ENCODE measurements around the gene MCL1. TPM values are rescaled to one million over a fixed set of nuclear protein-coding genes. Genes with fewer than 3 reads are reported as not detected.

The MCL1 gene
- polyA plus RNA-seq, 4 donors: 155 to 206 (median 189) TPM

DNA sequence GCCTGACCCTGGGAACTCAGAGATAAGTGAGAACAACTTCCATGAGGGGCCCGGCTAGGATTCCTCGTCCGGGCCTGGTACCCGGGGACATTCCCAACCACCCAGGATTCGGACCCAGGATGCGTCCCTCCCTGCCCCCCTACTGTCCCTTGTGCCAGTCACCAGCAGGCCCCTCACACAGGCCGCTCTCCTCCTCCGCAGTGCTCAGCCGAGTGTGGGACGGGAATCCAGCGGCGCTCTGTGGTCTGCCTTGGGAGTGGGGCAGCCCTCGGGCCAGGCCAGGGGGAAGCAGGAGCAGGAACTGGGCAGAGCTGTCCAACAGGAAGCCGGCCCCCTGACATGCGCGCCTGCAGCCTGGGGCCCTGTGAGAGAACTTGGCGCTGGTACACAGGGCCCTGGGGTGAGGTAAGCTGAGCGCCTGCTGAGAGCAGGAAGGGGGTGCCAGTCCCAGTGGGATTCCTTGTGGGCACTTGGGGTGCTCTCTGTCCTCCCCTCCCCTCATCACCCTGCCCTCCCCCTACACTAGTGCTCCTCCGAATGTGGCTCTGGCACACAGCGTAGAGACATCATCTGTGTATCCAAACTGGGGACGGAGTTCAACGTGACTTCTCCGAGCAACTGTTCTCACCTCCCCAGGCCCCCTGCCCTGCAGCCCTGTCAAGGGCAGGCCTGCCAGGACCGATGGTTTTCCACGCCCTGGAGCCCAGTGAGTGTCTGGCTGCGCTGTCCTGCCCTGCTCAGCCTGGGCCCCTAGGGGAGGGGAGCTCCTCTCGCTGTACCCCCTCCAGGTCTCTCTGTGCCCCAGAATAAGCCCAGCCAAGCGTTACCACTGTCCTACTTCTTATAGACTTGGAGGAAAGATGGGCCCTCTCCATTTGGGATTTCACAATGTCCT is 20.4 kb downstream of the MCL1 start:
- DNase-seq (ENCODE audit: low read depth in 4 of 4, low spot score in 3 of 4): no peak

DNA sequence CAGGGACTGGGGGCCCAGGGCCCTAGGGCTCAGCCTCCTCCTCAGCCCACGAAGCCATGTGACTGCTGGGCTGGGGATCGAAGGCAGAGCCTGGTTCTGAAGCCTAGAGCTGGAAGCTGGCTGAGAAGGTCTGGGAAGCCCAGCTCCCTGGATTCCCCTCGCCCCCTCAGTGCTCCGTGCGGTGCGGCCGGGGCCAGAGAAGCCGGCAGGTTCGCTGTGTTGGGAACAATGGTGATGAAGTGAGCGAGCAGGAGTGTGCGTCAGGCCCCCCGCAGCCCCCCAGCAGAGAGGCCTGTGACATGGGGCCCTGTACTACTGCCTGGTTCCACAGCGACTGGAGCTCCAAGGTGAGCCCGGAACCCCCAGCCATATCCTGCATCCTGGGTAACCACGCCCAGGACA is 21.1 kb downstream of the MCL1 start:
- DNase-seq (ENCODE audit: low read depth in 4 of 4, low spot score in 3 of 4): no peak

DNA sequence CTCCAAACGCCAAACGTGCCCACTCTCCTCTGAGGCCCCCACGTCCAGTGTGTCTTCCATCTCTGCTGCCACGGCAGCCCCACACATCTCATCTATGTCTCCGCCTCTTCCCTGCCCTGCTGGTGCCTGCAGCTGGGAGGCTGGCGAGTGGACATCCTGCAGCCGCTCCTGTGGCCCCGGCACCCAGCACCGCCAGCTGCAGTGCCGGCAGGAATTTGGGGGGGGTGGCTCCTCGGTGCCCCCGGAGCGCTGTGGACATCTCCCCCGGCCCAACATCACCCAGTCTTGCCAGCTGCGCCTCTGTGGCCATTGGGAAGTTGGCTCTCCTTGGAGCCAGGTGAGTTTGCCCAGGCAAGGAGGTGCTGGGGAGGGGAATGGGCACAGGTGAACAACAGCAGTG is 21.6 kb downstream of the MCL1 start:
- DNase-seq (ENCODE audit: low read depth in 4 of 4, low spot score in 3 of 4): no peak

DNA sequence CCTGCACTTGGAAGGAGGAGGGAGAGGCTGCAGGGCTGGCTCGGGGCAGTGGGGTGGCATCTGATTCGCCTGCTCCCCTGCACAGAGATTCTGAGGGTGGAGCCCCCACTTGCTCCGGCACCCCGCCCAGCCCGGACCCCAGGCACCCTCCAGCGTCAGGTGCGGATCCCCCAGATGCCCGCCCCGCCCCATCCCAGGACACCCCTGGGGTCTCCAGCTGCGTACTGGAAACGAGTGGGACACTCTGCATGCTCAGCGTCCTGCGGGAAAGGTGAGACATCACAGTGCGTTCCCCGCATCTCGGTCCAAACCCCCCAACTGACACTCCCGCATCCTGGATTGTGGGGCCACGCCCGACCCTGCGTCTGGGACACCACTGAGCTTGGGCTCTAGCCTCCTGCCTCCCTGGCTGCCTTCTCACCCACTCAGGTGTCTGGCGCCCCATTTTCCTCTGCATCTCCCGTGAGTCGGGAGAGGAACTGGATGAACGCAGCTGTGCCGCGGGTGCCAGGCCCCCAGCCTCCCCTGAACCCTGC is 22.3 kb downstream of the MCL1 start:
- DNase-seq (ENCODE audit: low read depth in 4 of 4, low spot score in 3 of 4): no peak

DNA sequence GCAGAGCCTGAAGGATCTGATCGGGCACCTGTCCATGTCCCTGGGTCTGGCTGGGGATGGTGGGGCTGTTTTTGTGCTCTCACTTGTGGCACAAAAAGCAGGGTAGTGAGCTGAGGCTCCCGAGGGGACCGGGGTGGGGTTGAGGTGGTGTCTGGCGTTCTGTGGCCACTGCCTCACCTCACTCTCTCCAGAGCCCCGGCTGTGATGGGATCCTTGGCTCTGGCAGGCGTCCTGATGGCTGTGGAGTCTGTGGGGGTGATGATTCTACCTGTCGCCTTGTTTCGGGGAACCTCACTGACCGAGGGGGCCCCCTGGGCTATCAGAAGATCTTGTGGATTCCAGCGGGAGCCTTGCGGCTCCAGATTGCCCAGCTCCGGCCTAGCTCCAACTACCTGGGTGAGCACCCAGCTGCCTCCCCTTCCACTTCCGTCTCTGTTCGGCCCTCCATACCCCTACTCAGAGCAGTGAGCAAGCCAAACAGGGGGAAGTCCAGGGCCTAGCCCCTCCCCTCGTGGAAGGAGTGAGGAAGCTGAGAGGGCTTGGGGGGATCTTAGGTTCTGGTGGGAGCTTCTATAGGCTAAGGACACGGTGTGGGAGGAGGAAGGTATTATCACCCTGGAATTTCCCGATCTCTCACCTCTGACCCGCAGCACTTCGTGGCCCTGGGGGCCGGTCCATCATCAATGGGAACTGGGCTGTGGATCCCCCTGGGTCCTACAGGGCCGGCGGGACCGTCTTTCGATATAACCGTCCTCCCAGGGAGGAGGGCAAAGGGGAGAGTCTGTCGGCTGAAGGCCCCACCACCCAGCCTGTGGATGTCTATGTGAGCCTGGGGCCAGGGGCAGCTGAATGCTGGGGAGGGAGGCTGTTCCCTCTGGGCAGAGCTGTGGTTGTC is 23.2 kb downstream of the MCL1 start:
- DNase-seq (ENCODE audit: low read depth in 4 of 4, low spot score in 3 of 4): no peak

DNA sequence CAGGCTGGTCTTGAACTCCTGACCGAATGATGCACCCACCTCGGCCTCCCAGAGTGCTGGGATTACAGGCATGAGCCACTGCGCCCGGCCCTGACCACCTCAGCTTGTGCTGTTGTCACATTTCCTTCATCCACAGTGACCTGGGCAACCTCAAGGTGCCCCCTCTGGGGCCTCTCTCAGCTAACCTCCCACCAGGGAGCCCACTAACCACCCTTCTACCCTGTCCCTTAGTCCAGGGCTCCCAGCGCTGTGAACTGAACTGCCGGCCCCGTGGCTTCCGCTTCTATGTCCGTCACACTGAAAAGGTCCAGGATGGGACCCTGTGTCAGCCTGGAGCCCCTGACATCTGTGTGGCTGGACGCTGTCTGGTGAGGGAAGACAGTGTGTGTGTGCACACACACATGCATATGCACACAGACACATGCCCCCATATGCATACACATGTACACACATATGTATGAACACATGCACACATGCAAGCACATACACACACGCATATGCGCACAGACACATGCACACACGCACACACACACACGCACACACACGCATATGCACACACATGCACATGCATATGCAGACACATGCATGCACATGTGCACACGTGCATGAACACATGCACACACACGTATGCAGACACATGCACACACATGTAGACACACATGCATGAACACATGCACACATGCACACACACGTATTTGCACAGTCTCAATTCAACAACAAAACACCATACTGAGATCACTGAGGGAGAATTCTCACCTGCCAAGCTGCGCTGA is 24.0 kb downstream of the MCL1 start:
- no peak for DNase-seq (ENCODE audit: low read depth in 4 of 4, low spot score in 3 of 4)

DNA sequence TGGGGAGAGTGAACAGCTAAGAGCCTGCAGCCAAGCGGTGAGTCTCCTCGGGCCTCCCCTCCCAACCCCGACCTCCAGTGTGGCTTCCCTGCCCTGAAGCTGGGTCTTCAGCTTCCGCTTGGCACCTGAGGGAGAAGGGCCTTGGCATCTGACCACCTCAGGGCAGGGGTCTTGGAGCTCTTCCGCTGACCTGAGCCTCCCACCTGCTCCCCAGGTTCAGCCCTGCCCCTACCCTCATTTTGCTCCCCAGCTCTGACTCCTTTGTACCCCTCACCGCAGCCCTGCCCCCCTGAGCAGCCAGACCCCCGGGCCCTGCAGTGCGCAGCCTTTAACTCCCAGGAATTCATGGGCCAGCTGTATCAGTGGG is 25.3 kb downstream of the MCL1 start:
- no peak for DNase-seq (ENCODE audit: low read depth in 4 of 4, low spot score in 3 of 4)

DNA sequence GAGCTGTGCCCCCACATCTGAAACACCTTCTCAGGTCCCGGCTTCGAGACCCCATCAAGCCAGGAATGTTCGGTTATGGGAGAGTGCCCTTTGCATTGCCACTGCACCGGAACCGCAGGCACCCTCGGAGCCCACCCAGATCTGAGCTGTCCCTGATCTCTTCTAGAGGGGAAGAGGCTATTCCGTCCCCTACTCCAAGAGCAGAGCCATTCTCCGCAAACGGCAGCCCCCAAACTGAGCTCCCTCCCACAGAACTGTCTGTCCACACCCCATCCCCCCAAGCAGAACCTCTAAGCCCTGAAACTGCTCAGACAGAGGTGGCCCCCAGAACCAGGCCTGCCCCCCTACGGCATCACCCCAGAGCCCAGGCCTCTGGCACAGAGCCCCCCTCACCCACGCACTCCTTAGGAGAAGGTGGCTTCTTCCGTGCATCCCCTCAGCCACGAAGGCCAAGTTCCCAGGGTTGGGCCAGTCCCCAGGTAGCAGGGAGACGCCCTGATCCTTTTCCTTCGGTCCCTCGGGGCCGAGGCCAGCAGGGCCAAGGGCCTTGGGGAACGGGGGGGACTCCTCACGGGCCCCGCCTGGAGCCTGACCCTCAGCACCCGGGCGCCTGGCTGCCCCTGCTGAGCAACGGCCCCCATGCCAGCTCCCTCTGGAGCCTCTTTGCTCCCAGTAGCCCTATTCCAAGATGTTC is 25.9 kb downstream of the MCL1 start:
- no peak for DNase-seq (ENCODE audit: low read depth in 4 of 4, low spot score in 3 of 4)

DNA sequence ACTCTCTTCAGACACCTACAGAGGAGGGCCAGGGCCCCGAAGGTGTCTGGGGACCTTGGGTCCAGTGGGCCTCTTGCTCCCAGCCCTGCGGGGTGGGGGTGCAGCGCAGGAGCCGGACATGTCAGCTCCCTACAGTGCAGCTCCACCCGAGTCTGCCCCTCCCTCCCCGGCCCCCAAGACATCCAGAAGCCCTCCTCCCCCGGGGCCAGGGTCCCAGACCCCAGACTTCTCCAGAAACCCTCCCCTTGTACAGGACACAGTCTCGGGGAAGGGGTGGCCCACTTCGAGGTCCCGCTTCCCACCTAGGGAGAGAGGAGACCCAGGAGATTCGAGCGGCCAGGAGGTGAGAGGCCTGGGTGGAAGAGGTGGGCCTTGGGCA is 26.5 kb downstream of the MCL1 start:
- DNase-seq (ENCODE audit: low read depth in 4 of 4, low spot score in 3 of 4): no peak

DNA sequence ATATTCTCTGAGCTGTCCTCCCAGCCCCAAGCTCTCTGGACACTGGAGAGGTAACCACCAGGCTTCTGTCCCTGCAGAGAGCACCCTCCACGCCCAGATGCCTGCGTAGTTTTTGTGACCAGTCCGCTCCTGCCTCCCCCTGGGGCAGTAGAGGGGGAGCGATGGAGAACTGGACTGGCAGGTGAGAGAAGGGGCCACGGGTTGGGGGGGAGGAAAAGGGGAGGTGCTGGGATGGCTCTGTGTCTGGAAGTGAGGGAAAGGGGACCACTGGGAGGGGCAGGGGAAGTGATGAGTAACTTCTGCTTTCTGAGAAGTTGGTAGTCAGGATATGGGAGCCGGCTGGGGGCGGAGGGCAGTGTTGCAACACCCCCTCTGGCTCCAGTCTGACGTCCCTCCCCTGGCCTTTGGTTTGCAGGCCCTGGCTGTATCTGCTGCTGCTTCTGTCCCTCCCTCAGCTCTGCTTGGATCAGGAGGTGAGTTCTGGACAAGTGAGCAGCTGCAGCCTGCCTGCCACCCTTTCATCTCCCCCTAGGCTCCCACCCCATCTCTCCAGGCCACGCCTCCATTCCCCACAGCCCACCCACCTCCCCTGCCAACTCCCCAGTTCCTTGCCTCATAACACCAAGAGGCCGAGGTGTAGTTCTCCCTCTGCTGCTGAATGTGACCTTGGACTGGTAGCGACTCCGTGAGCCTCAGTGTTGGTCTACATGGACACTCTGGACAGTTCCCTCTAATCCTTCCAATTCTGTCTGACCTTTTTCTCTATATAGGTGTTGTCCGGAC is 27.1 kb downstream of the MCL1 start:
- DNase-seq (ENCODE audit: low read depth in 4 of 4, low spot score in 3 of 4): no peak

DNA sequence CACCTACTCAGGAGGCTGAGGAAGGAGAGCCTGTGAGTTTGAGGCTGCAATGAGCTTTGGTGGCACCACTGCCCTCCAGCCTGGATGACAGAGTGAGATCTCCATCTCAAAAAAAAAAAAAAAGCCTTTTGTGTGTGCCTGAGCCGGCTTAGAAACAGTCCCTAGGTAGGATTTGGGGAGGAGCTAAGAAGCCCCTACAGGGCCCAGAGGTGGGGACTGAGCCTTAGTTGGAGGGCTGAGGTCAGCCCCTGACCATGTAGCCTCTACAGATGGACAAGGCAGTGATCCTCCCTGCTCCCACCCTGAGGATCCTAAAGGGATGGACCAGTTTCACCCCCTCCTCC is 27.7 kb downstream of the MCL1 start:
- DNase-seq (ENCODE audit: low read depth in 4 of 4, low spot score in 3 of 4): no peak

DNA sequence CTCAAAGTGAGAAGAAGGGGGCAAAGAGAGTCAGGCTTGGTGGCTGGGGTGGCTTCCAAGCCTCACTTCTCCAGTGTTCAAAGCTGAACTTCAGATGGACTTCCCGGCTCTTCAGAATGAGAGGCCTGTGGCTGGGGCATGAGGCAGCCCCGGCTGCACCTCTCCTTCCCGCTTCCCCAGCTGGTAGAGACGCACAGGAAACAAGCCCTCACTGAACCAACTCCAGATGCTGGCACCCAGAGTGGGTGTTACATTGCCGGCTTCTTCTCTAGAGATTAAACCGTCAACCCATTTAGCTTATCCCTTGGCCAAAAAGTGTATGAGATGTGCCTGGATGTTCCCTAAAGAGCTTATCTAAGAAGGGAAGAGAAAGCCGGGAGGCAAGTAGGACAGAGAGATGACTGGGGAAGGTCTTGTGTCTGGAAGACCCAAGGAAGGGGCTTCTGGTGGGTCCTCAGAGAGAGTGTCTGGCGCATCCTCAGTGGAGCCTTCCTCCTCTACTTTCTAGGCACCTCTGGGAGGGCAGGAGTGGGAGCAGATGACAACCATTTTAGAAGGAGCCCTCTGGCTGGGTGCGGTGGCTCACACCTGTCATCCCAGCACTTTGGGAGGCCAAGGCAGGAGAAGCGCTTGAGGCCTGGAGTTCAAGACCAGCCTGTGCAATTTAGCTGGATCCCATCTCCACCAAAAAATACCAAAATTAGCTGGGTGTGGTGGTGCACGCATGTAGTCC is 28.2 kb downstream of the MCL1 start:
- no peak for DNase-seq (ENCODE audit: low read depth in 4 of 4, low spot score in 3 of 4)

DNA sequence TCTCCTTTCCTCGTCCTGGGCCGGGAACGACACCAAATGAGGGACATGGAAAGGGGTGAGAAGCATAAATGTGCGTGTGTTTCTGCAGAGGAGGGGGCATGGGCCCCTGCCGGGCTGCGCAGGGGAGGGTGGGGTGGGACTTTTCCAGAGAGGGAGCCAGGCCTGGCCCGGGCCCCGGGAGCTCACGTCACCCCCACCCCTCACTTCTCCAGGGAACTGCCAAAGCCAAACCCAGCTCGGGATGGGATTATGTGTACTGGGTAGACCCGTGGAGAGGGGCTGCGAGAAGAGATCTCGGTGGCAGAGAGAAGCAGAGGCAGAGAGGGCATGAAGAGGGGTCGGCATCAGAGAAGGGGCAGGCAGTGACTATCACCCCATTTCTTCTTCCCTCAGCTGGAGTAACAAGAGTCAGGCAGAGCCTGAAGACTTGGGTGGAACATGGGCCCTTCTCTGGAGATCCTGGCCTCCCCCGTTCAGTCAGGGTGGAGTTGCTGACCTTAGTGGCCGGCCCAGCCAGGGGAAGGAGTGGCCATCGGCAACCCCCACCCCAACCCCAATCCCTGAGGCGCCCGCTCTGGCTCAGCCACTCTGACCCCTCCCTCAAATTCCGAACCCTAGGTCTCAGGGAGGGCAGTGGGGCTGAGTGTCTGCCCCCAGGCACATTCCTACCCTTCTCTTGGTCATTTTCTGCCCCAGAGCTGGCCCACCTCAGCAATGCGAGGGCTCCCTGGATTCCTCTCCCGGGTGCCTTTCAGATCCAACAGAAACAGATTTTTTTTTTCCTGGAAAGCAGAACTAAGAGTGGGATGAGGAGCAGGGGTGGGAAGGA is 29.0 kb downstream of the MCL1 start:
- DNase-seq (ENCODE audit: low read depth in 4 of 4, low spot score in 3 of 4): no peak

DNA sequence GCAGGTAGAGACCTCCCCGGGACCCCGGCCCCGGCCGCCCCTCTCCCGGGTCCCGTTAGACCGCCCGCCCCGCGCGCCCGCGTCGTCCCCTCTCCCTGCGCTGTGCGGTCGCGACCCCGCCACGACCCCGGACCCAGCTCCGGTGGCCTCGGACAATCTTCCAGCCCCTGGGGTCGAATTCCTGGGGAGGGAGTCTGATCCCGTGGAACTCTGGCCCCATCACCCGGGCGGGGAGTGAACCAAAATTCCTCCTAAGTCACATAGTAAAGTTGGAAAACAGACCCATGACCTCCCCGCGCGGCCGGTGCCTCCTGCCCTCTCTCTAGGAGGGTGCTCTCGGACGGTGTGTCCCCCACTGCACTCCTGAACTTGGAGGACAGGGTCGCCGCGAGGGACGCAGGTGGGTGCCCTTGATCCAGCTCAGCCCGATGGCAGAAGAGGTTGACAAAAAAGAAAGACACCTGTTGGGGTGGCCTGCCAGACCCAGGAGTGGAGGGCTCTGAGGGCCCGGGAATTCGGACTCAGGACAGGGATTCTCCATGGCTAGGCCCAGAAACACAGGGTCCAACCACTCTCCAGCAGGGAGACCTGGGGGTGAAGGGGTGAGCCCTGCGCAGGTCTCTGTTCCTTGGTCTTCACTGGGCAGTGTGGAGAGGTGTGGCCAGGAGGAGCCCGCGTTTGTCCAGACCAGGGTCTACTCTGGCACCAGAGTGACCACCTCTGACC is 29.8 kb downstream of the MCL1 start:
- no peak for DNase-seq (ENCODE audit: low read depth in 4 of 4, low spot score in 3 of 4)

DNA sequence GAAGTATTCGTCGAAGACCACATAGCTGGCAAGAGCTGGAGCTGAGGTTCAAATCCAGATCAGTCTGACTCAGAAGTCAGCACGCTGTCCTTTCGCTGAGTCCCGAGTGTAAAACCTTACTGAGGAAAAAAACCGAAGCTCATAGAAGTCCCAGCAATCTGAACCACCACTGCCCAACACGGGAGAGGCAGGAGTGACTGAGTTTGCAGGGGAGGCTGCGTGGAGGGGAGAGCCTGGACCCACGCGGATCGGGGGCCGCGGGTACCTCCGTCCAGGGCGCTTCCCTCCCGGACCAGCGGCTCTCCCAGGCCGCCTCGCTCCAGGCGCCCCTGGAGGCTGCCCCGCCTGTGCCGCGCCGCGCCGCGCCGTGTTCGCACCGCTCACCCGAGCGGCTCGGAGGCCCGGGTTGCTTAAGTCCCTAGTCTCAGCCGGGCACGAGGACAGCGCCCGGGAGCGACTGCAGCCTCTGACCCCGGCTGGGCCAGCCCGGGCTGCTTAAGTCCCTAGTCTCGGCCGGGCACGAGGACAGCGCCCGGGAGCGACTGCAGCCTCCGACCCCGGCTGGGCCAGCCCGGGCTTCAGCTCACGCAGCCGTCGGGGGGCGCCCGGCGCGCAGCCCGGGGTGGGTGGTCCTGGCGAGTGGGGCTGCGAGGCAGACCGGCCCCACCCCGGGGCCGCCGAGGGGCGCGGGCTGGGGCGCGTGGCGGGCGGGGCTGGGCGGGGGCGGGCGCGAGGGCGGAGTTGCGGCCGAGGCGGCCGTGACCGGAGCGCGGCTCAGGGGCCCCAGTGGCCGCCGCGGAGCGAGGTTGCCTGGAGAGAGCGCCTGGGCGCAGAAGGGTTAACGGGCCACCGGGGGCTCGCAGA is 30.5 kb downstream of the MCL1 start, which contains the start of gene ADAMTSL4:
Gene ADAMTSL4 (plus strand): TSS at position 777 of the 864 bp plus-strand sequence. CDS start 2,881 bp downstream, outside the sequence.
- DNase-seq (ENCODE audit: low read depth in 4 of 4, low spot score in 3 of 4): no peak

DNA sequence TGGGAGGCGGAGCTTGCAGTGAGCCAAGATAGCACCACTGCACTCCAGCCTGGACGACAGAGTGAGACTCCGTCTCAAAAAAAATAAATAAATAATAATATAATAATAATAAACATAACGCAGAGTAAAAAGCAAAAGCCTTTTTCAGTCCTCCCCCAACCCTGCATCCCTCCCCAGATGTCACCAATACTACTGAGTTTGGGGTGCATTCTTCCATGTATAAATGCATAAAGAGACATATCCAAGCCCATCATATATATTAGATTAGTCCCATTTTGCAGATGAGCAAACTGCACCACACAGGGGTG is 31.1 kb downstream of the MCL1 start:
- DNase-seq (ENCODE audit: low read depth in 4 of 4, low spot score in 3 of 4): no peak

Measured in right renal pelvis (tissue), 4 donors.